NOMO-1 treated with DMSO at 0.1 percent for 48 hours (cell line): Measurements from ENCODE around the gene BRI3.

ENCODE experiments used
- DNase-seq: peaks from one replicate; lab custom pipeline; 2025; ENCODE audit not compliant: unreplicated experiment; lab: John Stamatoyannopoulos, UW

The BRI3 gene

GRCh38 chr7:98252425-98253054 lies 28.9 kb upstream of the BRI3 start:
- no peak for DNase-seq

GRCh38 chr7:98254516-98254915 lies 27.0 kb upstream of the BRI3 start:
- DNase-seq, result no peak

GRCh38 chr7:98254951-98255610 lies 26.4 kb upstream of the BRI3 start:
- DNase-seq, result no peak

- DNase-seq, result no peak
These were observed 25.1 kb upstream of the BRI3 start for GRCh38 chr7:98256431-98256830.

GRCh38 chr7:98257701-98258100 lies 23.8 kb upstream of the BRI3 start:
- no peak for DNase-seq

- DNase-seq, result no peak
These were observed 15.6 kb upstream of the BRI3 start for GRCh38 chr7:98265841-98266271.

GRCh38 chr7:98266840-98267239 lies 14.6 kb upstream of the BRI3 start:
- DNase-seq, result no peak

- DNase-seq, result no peak
These were observed 14.2 kb upstream of the BRI3 start for GRCh38 chr7:98267303-98267702.

- peak; percentile 89 for DNase-seq
These were observed 5.2 kb upstream of the BRI3 start for GRCh38 chr7:98276241-98276761.

GRCh38 chr7:98278408-98278807 lies 3.1 kb upstream of the BRI3 start:
- no peak for DNase-seq

GRCh38 chr7:98278936-98279335 lies 2.5 kb upstream of the BRI3 start:
- no peak for DNase-seq

GRCh38 chr7:98280296-98280695 lies 1.2 kb upstream of the BRI3 start:
- DNase-seq, result no peak

GRCh38 chr7:98281757-98282606 lies 496 bp downstream of the BRI3 start:
- peak; percentile 9 for DNase-seq

- no peak for DNase-seq
These were observed 1.2 kb downstream of the BRI3 start for GRCh38 chr7:98282703-98283102.

- DNase-seq, result peak; percentile 97
These were observed 1.8 kb downstream of the BRI3 start for GRCh38 chr7:98283127-98283886.

- no peak for DNase-seq
These were observed 2.4 kb downstream of the BRI3 start for GRCh38 chr7:98283887-98284222.

- peak; percentile 59 for DNase-seq
These were observed 3.0 kb downstream of the BRI3 start for GRCh38 chr7:98284335-98285036.

GRCh38 chr7:98285157-98286092 lies 3.9 kb downstream of the BRI3 start:
- peak; percentile 9 for DNase-seq

- peak; percentile 72 for DNase-seq
These were observed 4.6 kb downstream of the BRI3 start for GRCh38 chr7:98286093-98286539.
